ENCODE data around the gene PLCB1.

Gene PLCB1

GRCh38 chr20:8321001-8321400 is 188.9 kb downstream of the PLCB1 start:
- Histone ChIP-seq H3K27ac (ENCODE audit: low read depth, low read length) (no peak overlapping the region), H3K27me3 (ENCODE audit: control insufficient read depth, insufficient read depth, low read length) (no peaks in the 10 kb centered on the region), H3K9me3 (ENCODE audit: control insufficient read depth, insufficient read depth, low read depth, low read length) (no peaks in the 10 kb centered on the region), H3K9ac (ENCODE audit: low read length) (no peak overlapping the region), H3K4me1 (ENCODE audit: control insufficient read depth, insufficient read depth, low read length) (peaks cover 11% of the 10 kb centered on the region), H3K36me3 (ENCODE audit: control insufficient read depth, insufficient read depth, low read length) (no peaks in the 10 kb centered on the region), H3K4me3 (ENCODE audit: low read depth, low read length) (no peak overlapping the region)

DNA sequence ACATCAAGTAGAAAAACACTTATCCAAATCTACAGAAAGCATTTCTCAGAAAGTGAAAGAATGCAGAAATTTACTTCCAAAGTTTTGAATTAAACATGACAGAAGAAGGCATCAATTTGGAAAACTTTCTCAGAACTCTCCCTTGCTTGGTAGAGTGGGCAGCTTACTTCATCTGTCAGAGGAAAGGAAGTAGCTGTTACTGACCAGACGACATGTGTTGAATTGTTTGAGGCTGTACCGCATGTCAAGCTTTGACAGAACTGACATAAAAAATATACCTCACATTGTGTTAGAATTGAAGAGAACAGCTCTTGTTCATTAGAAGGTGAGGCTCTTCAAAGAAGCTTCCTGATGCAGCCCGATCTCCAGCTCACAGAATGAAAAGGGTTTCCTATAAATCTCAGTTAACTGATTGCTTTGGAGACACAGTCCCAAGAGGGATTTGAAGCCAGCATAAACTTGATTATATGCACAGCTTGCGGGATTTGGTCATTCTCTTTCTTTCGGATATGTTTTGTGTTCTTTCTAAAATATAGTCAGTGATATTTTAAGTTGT is 190.7 kb downstream of the PLCB1 start:
- Histone ChIP-seq H3K9me3 (ENCODE audit: control insufficient read depth, insufficient read depth, low read depth, low read length) (no peaks in the 10 kb centered on the region), H3K4me3 (ENCODE audit: low read depth, low read length) (no peak overlapping the region), H3K9ac (ENCODE audit: low read length) (no peak overlapping the region), H3K36me3 (ENCODE audit: control insufficient read depth, insufficient read depth, low read length) (no peaks in the 10 kb centered on the region), H3K27me3 (ENCODE audit: control insufficient read depth, insufficient read depth, low read length) (no peaks in the 10 kb centered on the region), H3K4me1 (ENCODE audit: control insufficient read depth, insufficient read depth, low read length) (peaks cover 6% of the 10 kb centered on the region), H3K27ac (ENCODE audit: low read depth, low read length) (no peak overlapping the region)

DNA sequence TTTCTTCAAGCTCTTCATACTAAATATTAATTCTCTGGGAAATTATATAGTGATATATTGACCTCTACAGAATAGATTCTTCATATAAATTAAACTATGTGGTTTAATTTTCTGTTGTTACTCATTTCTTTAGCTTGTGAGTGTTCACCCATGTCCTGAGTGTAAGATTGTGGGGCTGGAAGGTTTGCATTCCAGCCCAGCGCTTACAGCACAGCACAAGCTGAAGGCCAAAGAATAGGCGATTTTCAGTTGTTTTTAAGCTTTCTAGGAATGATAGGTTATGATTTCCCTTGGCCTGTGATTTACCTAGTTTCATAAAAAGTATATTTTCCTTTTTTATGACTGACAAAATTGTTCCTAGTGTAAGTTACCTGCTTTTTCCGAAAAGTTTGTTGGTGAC is 194.1 kb downstream of the PLCB1 start:
- H3K4me3 ChIP-seq (ENCODE audit: low read depth, low read length), result no peak overlapping the region
- no peaks in the 10 kb centered on the region for H3K36me3 ChIP-seq (ENCODE audit: control insufficient read depth, insufficient read depth, low read length)
- no peak overlapping the region for H3K9ac ChIP-seq (ENCODE audit: low read length)
- H3K4me1 ChIP-seq (ENCODE audit: control insufficient read depth, insufficient read depth, low read length), result peaks cover 6% of the 10 kb centered on the region
- no peaks in the 10 kb centered on the region for H3K27me3 ChIP-seq (ENCODE audit: control insufficient read depth, insufficient read depth, low read length)
- no peak overlapping the region for H3K27ac ChIP-seq (ENCODE audit: low read depth, low read length)
- no peaks in the 10 kb centered on the region for H3K9me3 ChIP-seq (ENCODE audit: control insufficient read depth, insufficient read depth, low read depth, low read length)

DNA sequence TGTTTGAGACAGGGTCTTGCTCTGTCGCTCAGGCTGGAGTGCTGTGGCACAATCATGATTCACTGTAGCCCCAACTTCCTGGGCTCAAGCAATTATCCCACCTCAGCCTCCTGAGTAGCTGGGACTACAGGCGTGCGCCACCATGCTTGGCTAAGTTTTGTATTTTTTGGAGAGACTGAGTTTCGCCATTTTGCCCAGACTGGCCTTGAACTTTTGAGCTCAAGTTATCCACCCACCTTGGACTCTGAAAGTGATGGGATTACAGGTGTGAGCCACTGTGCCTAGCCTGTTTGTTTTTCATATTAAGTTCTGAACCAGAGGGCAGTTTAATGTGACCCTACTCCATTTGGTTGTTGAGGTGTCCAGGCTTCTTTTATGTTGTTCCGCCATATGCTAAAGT is 194.8 kb downstream of the PLCB1 start:
- no peaks in the 10 kb centered on the region for H3K9me3 ChIP-seq (ENCODE audit: control insufficient read depth, insufficient read depth, low read depth, low read length)
- H3K27ac ChIP-seq (ENCODE audit: low read depth, low read length), result no peak overlapping the region
- no peaks in the 10 kb centered on the region for H3K36me3 ChIP-seq (ENCODE audit: control insufficient read depth, insufficient read depth, low read length)
- H3K4me3 ChIP-seq (ENCODE audit: low read depth, low read length), result no peak overlapping the region
- H3K4me1 ChIP-seq (ENCODE audit: control insufficient read depth, insufficient read depth, low read length), result peaks cover 6% of the 10 kb centered on the region
- H3K9ac ChIP-seq (ENCODE audit: low read length), result no peak overlapping the region
- H3K27me3 ChIP-seq (ENCODE audit: control insufficient read depth, insufficient read depth, low read length), result no peaks in the 10 kb centered on the region

GRCh38 chr20:8328189-8328588 is 196.1 kb downstream of the PLCB1 start:
- H3K4me3 ChIP-seq (ENCODE audit: low read depth, low read length), result no peak overlapping the region

GRCh38 chr20:8330319-8330784 is 198.3 kb downstream of the PLCB1 start:
- no peak overlapping the region for H3K9ac ChIP-seq (ENCODE audit: low read length)
- no peaks in the 10 kb centered on the region for H3K9me3 ChIP-seq (ENCODE audit: control insufficient read depth, insufficient read depth, low read depth, low read length)
- H3K27me3 ChIP-seq (ENCODE audit: control insufficient read depth, insufficient read depth, low read length), result no peaks in the 10 kb centered on the region
- peaks cover 6% of the 10 kb centered on the region for H3K4me1 ChIP-seq (ENCODE audit: control insufficient read depth, insufficient read depth, low read length)
- no peak overlapping the region for H3K27ac ChIP-seq (ENCODE audit: low read depth, low read length)
- no peaks in the 10 kb centered on the region for H3K36me3 ChIP-seq (ENCODE audit: control insufficient read depth, insufficient read depth, low read length)
- no peak overlapping the region for H3K4me3 ChIP-seq (ENCODE audit: low read depth, low read length)

More at GRCh38 chr20:8328189-8328588, 196.1 kb downstream of the PLCB1 start:
- no peak overlapping the region for H3K27ac ChIP-seq (ENCODE audit: low read depth, low read length)
- no peaks in the 10 kb centered on the region for H3K9me3 ChIP-seq (ENCODE audit: control insufficient read depth, insufficient read depth, low read depth, low read length)
- H3K27me3 ChIP-seq (ENCODE audit: control insufficient read depth, insufficient read depth, low read length), result no peaks in the 10 kb centered on the region
- H3K4me1 ChIP-seq (ENCODE audit: control insufficient read depth, insufficient read depth, low read length), result peaks cover 6% of the 10 kb centered on the region
- no peak overlapping the region for H3K9ac ChIP-seq (ENCODE audit: low read length)
- no peaks in the 10 kb centered on the region for H3K36me3 ChIP-seq (ENCODE audit: control insufficient read depth, insufficient read depth, low read length)

DNA sequence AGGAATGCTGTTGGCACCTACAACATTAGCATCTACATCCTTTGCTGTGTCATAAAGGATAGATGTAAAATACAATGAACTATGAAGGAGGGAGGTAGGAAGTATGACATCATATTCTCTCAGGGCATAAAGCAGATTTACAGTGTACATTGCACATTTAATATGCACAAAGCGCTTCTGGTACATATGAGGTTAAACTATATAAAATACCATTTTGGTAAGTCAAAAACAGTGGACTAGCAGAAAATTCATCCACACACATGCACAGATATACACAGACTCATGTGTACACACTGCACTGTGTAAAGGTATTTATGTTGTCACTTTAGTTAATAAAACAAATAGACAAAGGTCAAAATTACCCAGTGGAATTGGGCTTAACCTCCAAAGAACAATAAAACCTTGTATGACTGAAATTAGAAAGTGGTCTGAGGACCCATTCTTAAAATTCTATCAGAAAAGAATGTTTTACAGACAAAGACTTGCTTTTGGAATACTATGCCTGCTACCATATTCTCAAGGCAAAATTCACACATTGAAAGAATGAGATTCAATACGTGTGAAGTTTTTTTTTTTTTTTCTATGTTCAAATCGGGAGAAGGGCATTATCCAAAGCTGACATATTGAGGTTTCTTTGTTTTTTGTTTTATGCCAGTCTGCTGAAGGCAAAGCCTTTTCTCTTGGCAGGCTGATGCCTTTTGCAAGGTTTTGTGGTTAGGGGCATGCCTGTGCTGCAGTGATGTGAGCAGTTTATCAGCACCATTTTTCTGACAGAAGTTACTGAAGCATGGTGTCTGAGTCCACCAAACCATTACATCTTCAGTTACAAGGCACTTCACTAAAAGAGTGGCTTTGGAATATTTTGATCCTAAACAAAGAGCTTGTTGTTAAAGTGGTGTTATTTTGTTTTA is 199.0 kb downstream of the PLCB1 start:
- Histone ChIP-seq H3K9me3 (ENCODE audit: control insufficient read depth, insufficient read depth, low read depth, low read length) (no peaks in the 10 kb centered on the region), H3K9ac (ENCODE audit: low read length) (no peak overlapping the region), H3K36me3 (ENCODE audit: control insufficient read depth, insufficient read depth, low read length) (no peaks in the 10 kb centered on the region), H3K27ac (ENCODE audit: low read depth, low read length) (no peak overlapping the region), H3K27me3 (ENCODE audit: control insufficient read depth, insufficient read depth, low read length) (no peaks in the 10 kb centered on the region), H3K4me1 (ENCODE audit: control insufficient read depth, insufficient read depth, low read length) (no peaks in the 10 kb centered on the region; the same call in 1 of the 2 replicates), H3K4me3 (ENCODE audit: low read depth, low read length) (no peak overlapping the region)

- no peaks in the 10 kb centered on the region for H3K9me3 ChIP-seq (ENCODE audit: control insufficient read depth, insufficient read depth, low read depth, low read length)
- H3K9ac ChIP-seq (ENCODE audit: low read length), result no peak overlapping the region
- no peaks in the 10 kb centered on the region for H3K36me3 ChIP-seq (ENCODE audit: control insufficient read depth, insufficient read depth, low read length)
- no peak overlapping the region for H3K4me3 ChIP-seq (ENCODE audit: low read depth, low read length)
- H3K27me3 ChIP-seq (ENCODE audit: control insufficient read depth, insufficient read depth, low read length), result no peaks in the 10 kb centered on the region
- no peaks in the 10 kb centered on the region; the same call in 1 of the 2 replicates for H3K4me1 ChIP-seq (ENCODE audit: control insufficient read depth, insufficient read depth, low read length)
- no peak overlapping the region for H3K27ac ChIP-seq (ENCODE audit: low read depth, low read length)
These were observed 199.8 kb downstream of the PLCB1 start for GRCh38 chr20:8331740-8332412.

DNA sequence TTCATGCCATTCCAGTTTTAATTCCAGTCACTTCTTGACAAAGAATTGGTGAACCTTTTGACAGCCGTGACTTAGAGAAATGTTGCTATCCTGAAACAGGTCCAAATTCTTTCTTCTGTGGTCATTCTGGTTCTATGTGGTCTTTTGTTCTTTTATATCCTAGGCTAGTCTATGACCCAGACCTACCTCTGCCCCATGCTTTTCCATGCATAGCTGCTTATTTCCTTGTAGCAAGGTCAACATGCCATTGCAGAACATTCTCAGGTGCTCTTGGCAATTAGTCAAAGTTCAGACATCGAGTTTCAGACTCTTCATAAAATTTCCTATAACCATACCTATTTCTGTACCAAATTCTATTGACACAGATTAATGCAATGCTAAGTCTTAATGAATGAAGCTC is 202.6 kb downstream of the PLCB1 start:
- Histone ChIP-seq H3K27me3 (ENCODE audit: control insufficient read depth, insufficient read depth, low read length) (no peaks in the 10 kb centered on the region), H3K36me3 (ENCODE audit: control insufficient read depth, insufficient read depth, low read length) (no peaks in the 10 kb centered on the region), H3K9ac (ENCODE audit: low read length) (no peak overlapping the region), H3K9me3 (ENCODE audit: control insufficient read depth, insufficient read depth, low read depth, low read length) (no peaks in the 10 kb centered on the region), H3K27ac (ENCODE audit: low read depth, low read length) (no peak overlapping the region), H3K4me1 (ENCODE audit: control insufficient read depth, insufficient read depth, low read length) (no peaks in the 10 kb centered on the region; the same call in 1 of the 2 replicates), H3K4me3 (ENCODE audit: low read depth, low read length) (no peak overlapping the region)

GRCh38 chr20:8335059-8335458 is 203.0 kb downstream of the PLCB1 start:
- Histone ChIP-seq H3K36me3 (ENCODE audit: control insufficient read depth, insufficient read depth, low read length) (no peaks in the 10 kb centered on the region), H3K9me3 (ENCODE audit: control insufficient read depth, insufficient read depth, low read depth, low read length) (no peaks in the 10 kb centered on the region), H3K4me1 (ENCODE audit: control insufficient read depth, insufficient read depth, low read length) (no peaks in the 10 kb centered on the region; the same call in 1 of the 2 replicates), H3K27ac (ENCODE audit: low read depth, low read length) (no peak overlapping the region), H3K9ac (ENCODE audit: low read length) (no peak overlapping the region), H3K4me3 (ENCODE audit: low read depth, low read length) (no peak overlapping the region), H3K27me3 (ENCODE audit: control insufficient read depth, insufficient read depth, low read length) (no peaks in the 10 kb centered on the region)

Data from HUES6 (cell line).